GM12878 (cell line): ENCODE measurements around the gene DUSP8.

Experiments used
- BCL11A ChIP-seq: IDR thresholded peaks from 2 replicates; pipeline ENCODE4 v1.6.1; 2011; ENCODE audit warnings: low read depth, low read length
- CTCF ChIP-seq, 3 experiments: IDR thresholded peaks in 2 of 3; conservative IDR thresholded peaks in 1 of 3; 2 replicates each; pipeline ENCODE4 v1.5.1; 2011; ENCODE audit warnings: low read depth in 3 of 3, low read length in 3 of 3, mild to moderate bottlenecking in 3 of 3, control low read depth in 2 of 3, moderate library complexity in 2 of 3, inconsistent platforms in 1 of 3, mixed read lengths in 1 of 3; ENCODE audit not compliant: control insufficient read depth in 2 of 3, insufficient read depth in 1 of 3; ENCODE audit errors: extremely low read depth in 1 of 3
- NRF1 ChIP-seq: conservative IDR thresholded peaks from 2 replicates; pipeline ENCODE4 v1.6.1; 2011; ENCODE audit warnings: mild to moderate bottlenecking, low read depth, low read length, improper control_type of control experiment
- POLR2A ChIP-seq: IDR thresholded peaks from 2 replicates; pipeline ENCODE4 v1.6.1; 2011; ENCODE audit warnings: low read depth, mild to moderate bottlenecking, low read length
- RAD51 ChIP-seq: fragments of 450-650 bp; IDR thresholded peaks from 2 replicates; pipeline ENCODE4 v1.6.1; 2016; ENCODE audit warnings: moderate library complexity, mild to moderate bottlenecking, inconsistent platforms
- SPI1 ChIP-seq: IDR thresholded peaks from 2 replicates; pipeline ENCODE4 v1.6.1; 2011; ENCODE audit warnings: low read depth, mild to moderate bottlenecking, low read length, moderate library complexity, borderline replicate concordance; ENCODE audit not compliant: insufficient read depth

- TF ChIP-seq CTCF (IDR thresholded peaks at IDR 0.05 in 2 of 3, conservative IDR thresholded peaks at IDR 0.05 in 1 of 3; ENCODE audit: control insufficient read depth in 2 of 3, extremely low read depth in 1 of 3, insufficient read depth in 1 of 3, low read depth in 3 of 3, low read length in 3 of 3) (no peak), BCL11A (no peak), RAD51 (no peak), POLR2A (no peak), SPI1 (no peak), NRF1 (no peak)
Measured at GRCh38 chr11:1526785-1527184, 45.3 kb downstream of the DUSP8 start.
